Measurements from ENCODE around the gene VPREB3.

Gene VPREB3

GRCh38 chr22:23769321-23769965 is 15.2 kb upstream of the VPREB3 start:
- intact Hi-C loops (cut with DNase I) = loop anchor here (5.0 kb wide), 1 partner anchor 78 kb away; no protein-coding TSS in a partner anchor

GRCh38 chr22:23767673-23768548 is 13.7 kb upstream of the VPREB3 start, which contains the start of gene CHCHD10:
TSS of gene CHCHD10 (minus strand) at chr22:23767972. CDS start at chr22:23767874, 98 bp downstream.
- intact Hi-C loops (cut with DNase I) = loop anchor here (5.0 kb wide), 1 partner anchor 79 kb away; no protein-coding TSS in a partner anchor
- DNase-seq = peak; percentile 76 to 96 (median 90)

More at GRCh38 chr22:23769321-23769965, 15.2 kb upstream of the VPREB3 start:
- DNase-seq = no peak

- DNase-seq = no peak
- intact Hi-C loops (cut with DNase I) = loop anchor here (5.0 kb wide), 1 partner anchor 80 kb away; no protein-coding TSS in a partner anchor
Observed at GRCh38 chr22:23767303-23767672, 13.1 kb upstream of the VPREB3 start.

- no peak for DNase-seq
- intact Hi-C loops (cut with DNase I) = loop anchor here (5.0 kb wide), 1 partner anchor 82 kb away; no protein-coding TSS in a partner anchor
Observed at GRCh38 chr22:23764899-23765881, 11.0 kb upstream of the VPREB3 start.

- DNase-seq = no peak
- intact Hi-C loops (cut with DNase I) = no loop called here
Observed at GRCh38 chr22:23763954-23764353, 9.7 kb upstream of the VPREB3 start.

GRCh38 chr22:23763579-23763945 is 9.3 kb upstream of the VPREB3 start:
- intact Hi-C loops (cut with DNase I) = no loop called here
- DNase-seq = peak in 15 of 42 donors; percentile 22 to 65 (median 45)

GRCh38 chr22:23762842-23763578 is 8.8 kb upstream of the VPREB3 start, which contains the start of gene C22orf15:
TSS of gene C22orf15 (plus strand) at chr22:23762990. CDS start at chr22:23763307, 317 bp downstream.
- peak in 20 of 42 donors; percentile 26 to 71 (median 48) for DNase-seq
- intact Hi-C loops (cut with DNase I) = no loop called here

GRCh38 chr22:23760056-23760455 is 5.8 kb upstream of the VPREB3 start:
- DNase-seq = no peak
- intact Hi-C loops (cut with DNase I) = no loop called here

GRCh38 chr22:23759566-23759965 is 5.3 kb upstream of the VPREB3 start:
- DNase-seq = no peak

GRCh38 chr22:23756891-23757290 is 2.7 kb upstream of the VPREB3 start:
- intact Hi-C loops (cut with DNase I) = no loop called here
- no peak for DNase-seq

More at GRCh38 chr22:23759566-23759965, 5.3 kb upstream of the VPREB3 start:
- intact Hi-C loops (cut with DNase I) = no loop called here

- intact Hi-C loops (cut with DNase I) = no loop called here
- no peak for DNase-seq
Observed at GRCh38 chr22:23755711-23756110, 1.5 kb upstream of the VPREB3 start.

GRCh38 chr22:23754980-23755636 is 883 bp upstream of the VPREB3 start:
- intact Hi-C loops (cut with DNase I) = no loop called here

GRCh38 chr22:23753385-23753784 is 840 bp downstream of the VPREB3 start:
- peak in 2 of 42 donors; percentile 42 to 48 for DNase-seq
- intact Hi-C loops (cut with DNase I) = no loop called here

More at GRCh38 chr22:23754980-23755636, 883 bp upstream of the VPREB3 start:
- DNase-seq = peak in 1 of 42 donors; percentile 53

GRCh38 chr22:23752750-23753149 is 1.5 kb downstream of the VPREB3 start:
- intact Hi-C loops (cut with DNase I) = no loop called here
- DNase-seq = no peak

GRCh38 chr22:23752090-23752691 is 2.0 kb downstream of the VPREB3 start:
- DNase-seq = no peak
- intact Hi-C loops (cut with DNase I) = no loop called here

GRCh38 chr22:23751441-23751996 is 2.7 kb downstream of the VPREB3 start:
- intact Hi-C loops (cut with DNase I) = no loop called here
- peak in 3 of 42 donors; percentile 39 to 64 (median 52) for DNase-seq
